IPS-11a (cell line): Measurements from ENCODE around the gene UGT1A4.
"Not testable (repeated sequence)": the region's sequence is repeated elsewhere in the genome, so short reads cannot be mapped to it uniquely, and the experiment has no call there.

Source experiments
- H3K4me3 ChIP-seq: one replicate; pipeline ENCODE4 v1.5.1; 2013; ENCODE audit warnings: low read depth, low read length, control low read depth

The UGT1A4 gene

DNA sequence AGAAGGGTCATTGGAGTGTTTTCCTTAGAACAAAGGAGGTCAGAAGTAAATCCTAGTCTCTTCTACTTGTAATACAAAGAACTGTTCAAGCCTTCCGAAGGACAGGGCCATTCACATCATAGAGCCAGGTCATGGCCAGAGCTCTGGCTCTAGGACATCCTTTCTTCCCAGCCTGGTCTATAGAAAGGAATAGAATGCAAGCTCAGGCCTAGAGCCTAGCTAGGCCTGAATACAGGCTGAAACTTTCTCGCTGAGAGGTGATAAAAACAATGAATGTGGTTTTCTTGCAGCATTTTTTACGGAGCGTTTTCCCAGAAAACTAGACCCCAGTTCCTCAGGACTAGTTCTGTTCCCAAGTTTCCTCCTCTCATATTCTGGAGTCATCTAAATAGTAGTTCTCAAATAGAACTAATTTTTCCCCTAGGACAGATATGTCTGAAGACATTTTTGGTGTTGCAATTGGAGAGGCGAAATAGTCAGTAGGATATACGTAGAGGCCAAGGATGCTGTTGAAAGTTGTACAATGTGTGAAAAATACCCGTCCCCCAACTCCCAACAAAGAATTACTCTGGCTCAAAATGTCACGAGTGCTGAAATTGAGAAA is 19.0 kb upstream of the UGT1A4 start:
- no peak overlapping the region for H3K4me3 ChIP-seq

DNA sequence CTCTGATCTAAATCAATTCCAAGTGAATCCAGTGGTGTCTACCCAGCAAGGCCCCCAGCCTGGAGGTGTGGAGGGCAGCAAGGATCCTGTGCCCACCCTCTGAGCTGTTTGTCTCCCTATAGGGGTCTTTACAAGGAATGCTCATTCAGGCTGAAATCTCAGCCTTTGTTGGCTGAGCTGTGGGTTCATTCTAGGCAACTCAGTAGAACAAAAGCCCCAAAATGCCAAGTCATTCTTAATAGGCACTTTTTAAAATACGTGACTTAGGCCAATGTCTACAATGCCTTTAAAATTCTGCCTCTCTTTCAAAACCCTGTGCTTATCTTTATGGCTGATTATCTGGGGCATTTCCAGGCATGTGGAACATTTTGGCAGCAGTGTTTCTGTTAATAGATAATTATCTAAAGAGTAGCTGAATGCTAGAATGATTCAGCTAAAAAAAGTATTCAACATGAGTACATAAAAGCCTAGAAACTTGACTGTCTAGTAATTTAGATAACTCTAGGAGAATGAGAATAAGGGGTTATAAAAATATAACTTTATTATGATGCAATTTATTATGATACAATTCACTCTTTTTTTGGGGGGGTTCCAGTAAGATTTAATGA is 18.4 kb upstream of the UGT1A4 start:
- H3K4me3 ChIP-seq, result no peak overlapping the region

DNA sequence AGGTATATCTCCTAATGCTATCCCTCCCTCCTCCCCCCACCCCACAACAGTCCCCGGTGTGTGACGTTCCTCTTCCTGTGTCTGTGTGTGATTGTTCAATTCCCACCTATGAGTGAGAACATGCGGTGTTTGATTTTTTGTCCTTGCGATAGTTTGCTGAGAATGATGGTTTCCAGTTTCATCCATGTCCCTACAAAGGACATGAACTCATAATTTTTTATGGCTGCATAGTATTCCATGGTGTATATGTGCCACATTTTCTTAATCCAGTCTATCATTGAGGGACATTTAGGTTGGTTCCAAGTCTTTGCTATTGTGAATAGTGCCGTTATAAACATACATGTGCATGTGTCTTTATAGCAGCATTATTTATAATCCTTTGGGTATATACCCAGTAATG is 17.7 kb upstream of the UGT1A4 start:
- not testable (repeated sequence) for H3K4me3 ChIP-seq

DNA sequence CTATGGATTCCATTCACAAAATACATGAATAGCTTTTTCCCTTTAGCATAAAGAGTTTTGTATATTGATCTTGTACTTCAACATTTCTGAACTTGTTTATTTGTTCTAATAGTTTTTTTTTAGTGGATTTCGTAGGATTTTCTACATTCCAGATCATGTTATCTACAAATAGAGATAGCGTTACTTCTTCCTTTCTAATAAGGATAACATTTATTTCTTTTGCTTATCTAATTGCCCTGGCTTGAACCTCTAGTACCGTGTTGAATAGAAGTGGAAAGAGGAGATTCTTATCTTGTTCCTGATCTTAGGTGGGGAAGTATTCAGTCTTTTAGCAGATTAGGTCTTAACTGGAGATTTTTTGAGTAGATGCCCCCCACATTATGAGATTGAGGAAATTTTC is 16.3 kb upstream of the UGT1A4 start:
- H3K4me3 ChIP-seq, result no peak overlapping the region

DNA sequence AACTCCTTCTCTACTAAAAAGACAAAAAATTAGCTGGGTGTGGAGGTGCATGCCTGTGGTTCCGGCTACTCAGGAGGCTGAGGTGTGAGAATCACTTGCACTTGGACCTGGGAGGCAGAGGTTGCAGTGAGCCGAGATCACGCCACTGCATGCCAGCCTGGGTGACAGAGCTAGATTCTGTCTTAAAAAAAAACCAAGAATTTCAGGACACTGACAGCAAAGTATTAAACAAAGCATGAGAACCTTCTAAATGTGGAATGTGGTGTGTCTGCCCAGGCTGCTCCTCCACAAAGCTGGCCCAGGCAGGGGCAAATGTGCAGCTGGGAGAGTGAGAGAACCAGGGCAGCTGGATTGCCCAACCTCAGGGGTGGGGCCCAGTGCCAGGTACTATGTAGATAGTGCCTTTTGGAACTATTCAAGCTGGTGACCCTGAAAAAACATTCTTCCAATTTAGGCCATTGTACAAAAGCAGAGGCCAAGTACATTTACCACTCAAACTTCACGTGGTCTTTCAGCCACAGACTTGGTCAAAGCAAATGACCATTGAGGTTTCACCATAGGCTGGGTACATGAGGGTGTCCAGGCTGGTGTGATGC is 12.5 kb upstream of the UGT1A4 start:
- H3K4me3 ChIP-seq, result no peak overlapping the region

DNA sequence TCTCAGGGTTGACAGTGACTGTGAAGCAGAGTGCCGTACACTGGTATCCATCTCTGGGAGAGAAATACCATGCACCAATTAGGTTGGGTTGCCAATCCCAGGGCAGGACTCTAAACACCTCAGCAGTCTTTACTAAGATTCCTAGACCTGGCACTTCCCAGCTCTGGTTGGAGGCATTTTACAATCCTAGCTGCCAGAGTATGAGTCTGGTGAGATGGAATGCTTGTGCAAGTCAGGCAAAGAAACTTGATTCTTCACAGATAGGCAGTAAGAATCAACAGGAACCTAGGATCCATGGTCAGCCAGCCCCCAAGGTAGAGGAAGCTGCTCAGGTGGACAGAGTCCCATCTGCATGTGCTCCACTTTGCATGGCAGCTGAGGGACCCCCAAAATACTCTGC is 11.8 kb upstream of the UGT1A4 start:
- H3K4me3 ChIP-seq, result no peak overlapping the region

DNA sequence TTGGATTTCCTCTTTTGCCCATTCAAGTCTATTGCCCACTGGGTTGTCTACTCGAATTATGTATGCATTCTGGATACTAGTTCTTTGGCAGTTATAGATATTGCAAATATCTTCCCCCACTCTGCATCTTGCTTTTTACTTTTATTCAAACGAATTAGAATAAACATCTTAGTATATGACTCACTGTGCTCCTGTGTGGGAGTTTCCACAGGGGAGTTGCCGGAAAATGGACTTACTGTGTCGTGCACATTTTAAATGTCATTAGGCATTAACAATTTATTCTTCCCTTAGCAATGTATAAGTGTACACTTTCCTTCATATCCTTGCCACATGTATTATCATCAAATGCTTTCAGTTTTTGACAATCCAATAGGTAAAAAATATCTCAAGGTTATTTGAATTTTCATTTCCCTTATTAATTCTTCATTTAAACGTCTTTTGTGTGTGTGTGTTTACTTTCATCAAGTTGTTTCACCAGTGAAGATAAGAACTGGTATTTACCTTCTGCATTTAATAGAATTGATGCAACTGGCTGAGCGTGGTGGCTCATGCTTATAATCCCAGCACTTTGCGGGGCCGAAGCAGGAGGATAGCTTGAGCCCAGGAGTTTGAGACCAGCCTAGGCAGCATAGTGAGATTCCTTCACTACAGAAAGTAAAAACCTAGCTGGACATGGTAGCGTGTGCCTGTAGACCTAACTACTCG is 10.4 kb upstream of the UGT1A4 start:
- H3K4me3 ChIP-seq, result no peak overlapping the region

DNA sequence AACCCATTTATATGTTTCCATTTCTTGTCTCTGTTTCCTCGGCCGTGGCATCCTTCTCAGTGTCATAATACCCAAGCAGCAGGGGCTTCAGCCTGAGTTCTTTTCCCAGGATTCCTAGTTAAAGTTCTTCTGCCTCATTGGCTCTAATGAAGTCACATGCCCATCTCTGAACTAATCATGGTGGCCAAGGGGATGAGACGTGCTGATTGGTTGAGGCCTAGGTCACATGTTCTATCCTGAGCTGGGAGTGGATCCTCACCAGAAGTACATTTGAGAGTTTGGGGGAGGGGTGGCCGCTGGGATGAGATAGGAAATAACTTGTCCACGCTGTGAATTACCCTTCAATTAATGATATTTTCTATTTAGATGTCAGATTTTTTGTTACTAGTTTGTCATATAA is 9.6 kb upstream of the UGT1A4 start:
- H3K4me3 ChIP-seq, result no peak overlapping the region

DNA sequence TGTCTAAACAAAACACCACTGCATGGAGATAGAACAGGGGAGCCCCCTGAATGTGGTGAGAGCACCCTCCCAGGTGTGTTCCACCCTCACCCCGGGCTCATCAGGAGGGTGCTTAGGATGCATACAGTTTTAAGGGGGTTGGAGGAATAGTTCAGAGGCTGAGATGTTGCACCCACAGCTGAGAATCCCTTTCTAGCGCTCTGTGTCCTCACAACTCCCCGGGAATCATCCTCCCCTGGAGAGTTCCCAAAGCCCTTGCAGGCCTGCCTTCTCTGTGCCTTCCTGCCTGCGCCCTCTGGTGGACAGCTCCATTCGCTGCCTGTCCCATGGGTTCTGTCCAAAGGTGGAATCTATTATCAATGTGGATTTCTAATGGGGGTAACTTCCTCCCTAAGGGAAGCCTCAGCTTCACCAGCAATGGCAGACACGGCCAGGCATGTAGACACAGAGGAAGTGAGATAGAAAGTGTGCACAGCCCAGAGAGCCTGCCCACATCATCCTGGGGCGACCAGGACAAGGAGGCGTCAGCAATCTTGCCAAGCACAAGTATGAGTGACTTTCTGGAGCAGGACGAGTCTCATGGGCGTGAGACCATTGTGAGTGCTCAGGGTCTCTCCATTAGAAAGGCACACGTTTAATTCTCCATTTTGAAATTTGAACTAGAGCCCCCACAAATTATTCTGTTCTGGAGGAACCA is 7.1 kb upstream of the UGT1A4 start:
- no peak overlapping the region for H3K4me3 ChIP-seq

DNA sequence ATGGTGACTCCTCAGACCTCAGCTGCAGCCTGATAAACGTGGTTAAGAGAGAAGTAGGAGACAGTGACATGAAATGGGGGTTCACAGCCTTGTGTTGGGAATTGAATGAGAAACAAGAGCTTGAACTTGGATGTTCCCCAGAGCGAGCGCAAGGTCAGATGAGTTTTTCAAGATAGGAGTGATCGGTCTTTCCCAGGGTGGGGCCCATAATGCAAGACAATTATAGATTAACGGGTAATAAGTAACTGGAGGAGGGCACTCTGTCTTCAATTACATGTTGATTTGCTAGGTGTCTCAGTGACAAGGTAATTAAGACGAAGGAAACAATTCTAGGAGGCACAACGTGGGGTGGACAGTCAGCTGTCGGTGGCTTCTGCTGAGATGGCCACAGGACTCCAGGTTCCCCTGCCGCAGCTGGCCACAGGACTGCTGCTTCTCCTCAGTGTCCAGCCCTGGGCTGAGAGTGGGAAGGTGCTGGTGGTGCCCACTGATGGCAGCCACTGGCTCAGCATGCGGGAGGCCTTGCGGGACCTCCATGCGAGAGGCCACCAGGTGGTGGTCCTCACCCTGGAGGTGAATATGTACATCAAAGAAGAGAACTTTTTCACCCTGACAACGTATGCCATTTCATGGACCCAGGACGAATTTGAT is 5.8 kb upstream of the UGT1A4 start, which contains the start of gene UGT1A5:
Gene UGT1A5 (plus strand): TSS at position 297 of the 651 bp plus-strand sequence. CDS start 85 bp downstream, at position 382.
- no peak within 1 kb of the TSS for H3K4me3 ChIP-seq

DNA sequence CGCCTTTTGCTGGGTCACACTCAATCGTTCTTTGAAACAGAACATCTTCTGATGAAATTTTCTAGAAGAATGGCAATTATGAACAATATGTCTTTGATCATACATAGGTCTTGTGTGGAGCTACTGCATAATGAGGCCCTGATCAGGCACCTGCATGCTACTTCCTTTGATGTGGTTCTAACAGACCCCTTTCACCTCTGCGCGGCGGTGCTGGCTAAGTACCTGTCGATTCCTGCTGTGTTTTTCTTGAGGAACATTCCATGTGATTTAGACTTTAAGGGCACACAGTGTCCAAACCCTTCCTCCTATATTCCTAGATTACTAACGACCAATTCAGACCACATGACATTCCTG is 5.3 kb upstream of the UGT1A4 start:
- no peak overlapping the region for H3K4me3 ChIP-seq

DNA sequence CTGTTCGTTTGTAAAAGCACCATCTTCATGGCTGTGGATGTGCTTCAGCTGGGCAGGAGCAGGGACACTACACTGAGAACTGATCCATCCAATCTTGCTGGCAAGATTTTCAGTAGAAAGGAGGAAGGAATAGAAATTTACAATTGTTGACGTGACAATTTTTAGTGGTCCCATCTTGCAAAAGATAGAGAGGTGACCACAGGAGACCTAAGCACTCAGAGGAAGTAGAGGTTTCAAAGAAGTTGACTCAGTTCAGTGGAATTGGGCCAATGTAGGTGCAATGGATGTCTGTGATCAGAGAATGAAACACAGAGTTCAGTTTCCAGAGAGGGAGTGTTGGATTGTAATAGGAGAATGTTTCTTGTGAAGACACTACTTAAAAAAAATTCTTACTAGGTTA is 4.4 kb upstream of the UGT1A4 start:
- H3K4me3 ChIP-seq, result no peak overlapping the region

DNA sequence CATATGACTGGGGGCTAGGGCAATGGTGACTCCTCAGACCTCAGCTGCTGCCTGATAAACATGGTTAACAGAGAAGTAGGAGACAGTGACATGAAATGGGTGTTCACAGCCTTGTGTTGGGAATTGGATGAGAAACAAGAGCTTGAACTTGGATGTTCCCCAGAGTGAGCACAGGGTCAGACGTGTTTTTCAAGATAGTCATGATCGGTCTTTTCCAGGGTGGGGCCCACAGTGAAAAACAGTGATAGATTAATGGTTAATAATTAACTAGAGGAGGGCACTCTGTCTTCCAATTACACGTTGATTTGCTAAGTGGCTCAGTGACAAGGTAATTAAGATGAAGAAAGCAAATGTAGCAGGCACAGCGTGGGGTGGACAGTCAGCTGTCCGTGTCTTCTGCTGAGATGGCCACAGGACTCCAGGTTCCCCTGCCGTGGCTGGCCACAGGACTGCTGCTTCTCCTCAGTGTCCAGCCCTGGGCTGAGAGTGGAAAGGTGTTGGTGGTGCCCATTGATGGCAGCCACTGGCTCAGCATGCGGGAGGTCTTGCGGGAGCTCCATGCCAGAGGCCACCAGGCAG is 10.3 kb downstream of the UGT1A4 start, which contains the start of gene UGT1A3:
Gene UGT1A3 (plus strand): TSS at position 320 of the 579 bp plus-strand sequence. CDS start 85 bp downstream, at position 405.
- H3K4me3 ChIP-seq, result no peak within 1 kb of the TSS

DNA sequence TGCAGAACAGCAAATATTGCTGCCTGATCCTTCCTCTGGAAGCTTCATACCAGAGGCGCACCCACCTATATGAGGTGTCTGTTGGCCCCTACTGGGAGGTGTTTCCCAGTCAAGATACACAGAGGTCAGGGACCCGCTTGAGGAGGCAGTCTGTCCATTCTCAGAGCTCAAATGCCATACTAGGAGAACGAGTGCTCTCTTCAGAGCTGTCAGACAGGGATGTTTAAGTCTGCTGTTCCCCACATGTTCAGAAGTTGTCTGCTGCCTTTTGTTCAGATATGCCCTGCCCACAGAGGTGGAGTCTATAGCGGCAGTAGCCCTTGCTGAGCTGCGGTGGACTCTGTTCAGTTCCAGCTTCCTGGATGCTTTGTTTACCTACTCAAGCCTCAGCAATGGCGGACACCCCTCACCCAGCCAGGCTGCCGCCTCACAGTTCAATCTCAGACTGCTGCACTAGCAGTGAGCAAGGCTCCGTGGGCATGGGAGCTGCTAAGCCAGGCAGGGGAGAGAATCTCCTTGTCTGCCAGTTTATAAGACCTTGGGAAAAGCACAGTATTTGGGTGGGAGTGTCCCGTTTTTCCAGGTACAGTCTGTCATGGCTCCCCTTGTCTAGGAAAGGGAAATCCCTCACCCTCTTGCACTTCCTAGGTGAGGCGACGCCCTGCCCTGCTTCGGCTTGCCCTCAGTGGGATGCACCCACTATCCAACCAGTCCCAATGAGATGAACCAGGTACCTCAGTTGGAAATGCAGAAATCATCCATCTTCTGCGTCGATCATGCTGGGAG is 18.5 kb downstream of the UGT1A4 start:
- not testable (repeated sequence) for H3K4me3 ChIP-seq

DNA sequence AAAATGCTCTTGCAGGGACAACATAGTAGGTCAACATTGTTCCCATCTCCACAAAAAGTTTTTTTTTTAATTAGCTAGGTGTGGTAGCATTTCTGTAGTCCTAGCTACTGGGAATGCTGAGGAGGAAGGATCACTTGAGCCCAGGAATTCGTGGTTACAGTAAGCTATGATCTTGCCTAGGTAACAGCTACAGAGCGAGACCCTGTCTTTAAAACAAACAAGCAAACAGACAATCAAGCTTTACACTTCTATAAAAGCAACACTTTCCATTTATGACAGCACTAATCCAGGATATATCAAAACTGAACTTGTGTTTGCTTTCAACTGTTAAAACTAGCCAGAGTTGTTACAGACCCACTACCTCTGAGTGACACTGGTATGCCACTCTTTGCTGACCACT is 22.3 kb downstream of the UGT1A4 start:
- H3K4me3 ChIP-seq, result no peak overlapping the region

DNA sequence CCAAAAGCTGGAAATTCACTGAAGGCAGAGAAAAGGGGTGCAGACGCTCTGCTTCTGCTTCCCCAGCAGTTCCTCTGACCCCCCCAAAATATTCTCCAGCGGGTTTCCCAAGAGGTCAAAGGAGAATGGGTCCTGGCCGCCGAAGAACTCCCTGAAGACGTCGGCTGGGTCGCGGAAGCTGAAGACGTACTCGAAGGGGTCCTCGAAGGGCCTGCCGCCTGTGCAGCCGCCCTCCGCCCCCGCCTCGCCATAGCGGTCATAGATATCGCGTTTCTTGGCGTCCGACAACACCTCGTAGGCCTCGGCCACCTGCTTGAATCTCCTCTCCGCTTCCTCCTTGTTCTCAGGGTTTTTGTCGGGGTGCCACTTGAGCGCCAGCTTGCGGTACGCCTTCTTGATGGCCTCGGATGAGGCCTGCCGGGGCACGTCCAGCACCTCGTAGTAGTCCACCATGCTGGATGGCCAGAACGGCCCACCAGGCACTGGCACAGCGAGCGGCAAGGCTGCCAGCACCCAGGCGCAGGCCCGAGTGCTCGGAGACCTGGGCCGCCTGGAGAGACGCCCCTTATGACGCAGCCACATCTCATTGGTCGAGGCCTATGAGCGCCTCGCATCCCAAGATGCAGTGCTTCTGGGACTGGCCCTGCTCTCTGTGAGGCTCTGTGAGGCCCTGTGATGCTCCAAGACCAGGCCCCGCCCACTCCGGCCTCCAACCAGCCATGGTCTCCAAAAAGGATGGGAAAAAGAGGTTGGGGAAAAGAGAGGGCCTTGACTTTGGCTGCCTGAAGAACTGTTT is 25.1 kb downstream of the UGT1A4 start:
- no peak overlapping the region for H3K4me3 ChIP-seq

DNA sequence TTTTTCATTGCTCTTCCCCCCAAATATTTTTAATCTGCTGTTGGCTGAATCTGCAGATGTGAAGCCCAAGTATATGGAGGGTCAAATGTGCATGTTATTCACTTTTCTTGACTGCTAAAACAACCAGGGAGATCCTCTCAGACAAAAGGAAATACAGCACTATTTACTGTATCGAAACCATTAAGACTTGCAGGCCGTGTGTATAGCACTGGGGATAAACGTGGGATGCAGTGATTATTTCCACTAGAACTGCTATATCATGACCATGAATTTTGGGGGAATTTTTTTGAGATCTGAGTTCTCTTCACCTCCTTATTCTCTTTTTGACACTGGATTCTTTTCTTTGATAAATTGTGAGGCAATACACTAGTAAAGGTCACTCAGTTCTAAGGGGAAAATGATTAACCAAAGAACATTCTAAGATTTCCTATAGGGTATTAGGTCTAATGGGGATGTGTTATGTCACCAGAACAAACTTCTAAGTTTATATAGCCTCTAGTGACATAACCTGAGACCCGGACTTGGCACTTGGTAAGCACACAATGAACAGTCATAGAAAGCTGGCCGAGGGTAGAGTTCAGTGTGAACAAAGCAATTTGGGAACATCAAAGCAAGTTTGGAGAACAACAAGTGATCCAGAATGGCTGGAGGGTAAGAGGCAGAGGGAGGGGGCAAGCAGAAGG is 26.7 kb downstream of the UGT1A4 start:
- no peak overlapping the region for H3K4me3 ChIP-seq

DNA sequence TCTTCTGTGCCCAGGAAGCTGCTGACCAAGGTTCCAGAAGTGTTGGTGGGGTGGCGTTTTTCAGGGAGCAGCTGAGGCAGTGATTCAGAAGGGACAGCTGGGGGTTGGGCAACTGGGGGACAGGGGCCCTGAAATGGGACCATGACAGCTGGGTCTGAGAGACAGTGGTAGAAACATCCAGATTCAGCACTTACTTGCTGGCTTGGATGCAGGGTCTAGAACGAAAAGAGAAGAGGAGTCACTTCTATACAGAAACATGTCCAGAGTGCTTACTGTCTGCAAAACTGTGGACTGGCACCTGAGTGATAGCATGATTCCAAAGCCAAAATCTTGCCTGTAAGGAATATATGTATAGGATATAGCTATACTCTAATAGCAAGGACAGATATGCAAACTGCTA is 27.3 kb downstream of the UGT1A4 start:
- H3K4me3 ChIP-seq, result not testable (repeated sequence)
